SK-N-SH treated with all-trans-retinoic acid at 6 μM for 48 hours (cell line): Measurements from ENCODE around the gene KATNAL1.

Experiments used
- ARNTL ChIP-seq: fragments of 450-650 bp; formaldehyde crosslinking; IDR thresholded peaks from 2 replicates; pipeline ENCODE4 v1.5.0; 2020; ENCODE audit warnings: low read depth, mild to moderate bottlenecking, moderate library complexity, borderline replicate concordance
- BACH2 ChIP-seq: fragments of 250-450 bp; sonication (Bioruptor Pico); IDR thresholded peaks from 2 replicates; pipeline ENCODE4 v1.9.0; 2021; ENCODE audit warnings: mild to moderate bottlenecking, borderline replicate concordance
- ESRRG ChIP-seq: fragments of 250-450 bp; sonication (Bioruptor Pico); IDR thresholded peaks from 2 replicates; pipeline ENCODE4 v1.6.1; 2021; ENCODE audit warnings: mild to moderate bottlenecking
- GLIS3 ChIP-seq: fragments of 250-450 bp; sonication (Bioruptor Pico); IDR thresholded peaks from 2 replicates; pipeline ENCODE4 v1.5.0; 2020; ENCODE audit warnings: mild to moderate bottlenecking, moderate library complexity
- ISL1 ChIP-seq: fragments of 250-450 bp; sonication (Bioruptor Pico); IDR thresholded peaks from 2 replicates; pipeline ENCODE4 v2.1.2; 2022; ENCODE audit warnings: mild to moderate bottlenecking, moderate library complexity
- PATZ1 ChIP-seq: fragments of 250-450 bp; sonication (Bioruptor Pico); IDR thresholded peaks from 2 replicates; pipeline ENCODE4 v1.8.0; 2020; ENCODE audit warnings: mild to moderate bottlenecking, moderate library complexity, borderline replicate concordance
- PPARA ChIP-seq: fragments of 250-450 bp; sonication (Bioruptor Pico); IDR thresholded peaks from 2 replicates; pipeline ENCODE4 v1.5.0; 2020; ENCODE audit warnings: mild to moderate bottlenecking, borderline replicate concordance
- SNAI2 ChIP-seq: fragments of 250-450 bp; sonication (Bioruptor Pico); IDR thresholded peaks from 2 replicates; pipeline ENCODE4 v1.5.0; 2020; ENCODE audit warnings: mild to moderate bottlenecking, moderate library complexity
- TCF4 ChIP-seq: fragments of 250-450 bp; sonication (Bioruptor Pico); IDR thresholded peaks from 2 replicates; pipeline ENCODE4 v1.8.0; 2021; ENCODE audit warnings: mild to moderate bottlenecking, moderate library complexity, borderline replicate concordance
- TOX ChIP-seq: fragments of 250-450 bp; sonication (Bioruptor Pico); IDR thresholded peaks from 2 replicates; pipeline ENCODE4 v1.8.0; 2021; ENCODE audit warnings: mild to moderate bottlenecking, moderate library complexity, borderline replicate concordance
- TF ChIP-seq, protein P1 (sequence below): fragments of 250-450 bp; sonication (Bioruptor Pico); IDR thresholded peaks from 2 replicates; pipeline ENCODE4 v1.5.1; 2021; ENCODE audit warnings: mild to moderate bottlenecking, moderate library complexity

DNA sequence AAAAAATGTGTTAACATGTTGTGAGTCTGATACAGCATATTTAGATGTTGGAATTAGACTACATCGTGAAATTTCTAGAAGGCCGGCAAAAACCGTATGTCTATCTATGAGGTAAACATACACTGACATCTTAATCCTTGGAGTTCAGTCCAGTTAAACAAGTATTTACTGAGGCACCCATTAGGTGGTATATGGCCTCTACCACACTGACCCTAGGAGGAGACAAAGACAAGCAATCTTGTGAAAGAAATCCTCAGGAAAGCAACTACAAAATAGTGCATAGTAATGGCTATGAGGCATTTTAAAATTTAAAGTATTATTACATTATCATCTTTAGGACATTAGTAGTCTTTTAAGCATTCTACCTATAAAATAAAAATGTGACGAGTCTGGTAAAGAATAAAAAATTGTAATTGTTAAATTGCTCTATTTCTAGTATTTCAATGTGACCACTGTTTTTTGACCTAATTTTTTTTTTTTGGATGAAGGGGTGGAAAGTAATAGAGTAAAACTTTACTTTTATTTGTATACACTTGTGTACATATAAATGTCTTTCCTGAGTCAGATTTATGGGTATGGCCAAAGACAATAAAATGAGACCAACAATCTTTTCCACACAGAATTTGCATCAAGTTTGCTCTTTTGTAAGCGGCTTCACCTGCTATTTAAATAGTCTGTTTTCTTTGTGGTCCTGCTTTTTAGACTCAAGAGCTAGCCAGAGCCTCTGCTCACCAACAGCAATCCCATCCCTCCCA is 50.5 kb downstream of the KATNAL1 start:
- TF ChIP-seq TCF4 (CRISPR knock-in tag): no peak
- no peak for TF ChIP-seq BACH2 (CRISPR knock-in tag)
- TF ChIP-seq, protein P1, sequence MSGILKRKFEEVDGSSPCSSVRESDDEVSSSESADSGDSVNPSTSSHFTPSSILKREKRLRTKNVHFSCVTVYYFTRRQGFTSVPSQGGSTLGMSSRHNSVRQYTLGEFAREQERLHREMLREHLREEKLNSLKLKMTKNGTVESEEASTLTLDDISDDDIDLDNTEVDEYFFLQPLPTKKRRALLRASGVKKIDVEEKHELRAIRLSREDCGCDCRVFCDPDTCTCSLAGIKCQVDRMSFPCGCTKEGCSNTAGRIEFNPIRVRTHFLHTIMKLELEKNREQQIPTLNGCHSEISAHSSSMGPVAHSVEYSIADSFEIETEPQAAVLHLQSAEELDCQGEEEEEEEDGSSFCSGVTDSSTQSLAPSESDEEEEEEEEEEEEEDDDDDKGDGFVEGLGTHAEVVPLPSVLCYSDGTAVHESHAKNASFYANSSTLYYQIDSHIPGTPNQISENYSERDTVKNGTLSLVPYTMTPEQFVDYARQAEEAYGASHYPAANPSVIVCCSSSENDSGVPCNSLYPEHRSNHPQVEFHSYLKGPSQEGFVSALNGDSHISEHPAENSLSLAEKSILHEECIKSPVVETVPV (CRISPR knock-in tag): no peak
- TF ChIP-seq PATZ1: no peak
- no peak for TF ChIP-seq ESRRG (CRISPR knock-in tag)
- no peak for TF ChIP-seq ISL1
- TF ChIP-seq PPARA (CRISPR knock-in tag): no peak
- TF ChIP-seq GLIS3 (CRISPR knock-in tag): no peak
- TF ChIP-seq ARNTL (CRISPR knock-in tag): no peak
- no peak for TF ChIP-seq TOX
- TF ChIP-seq SNAI2 (CRISPR knock-in tag): no peak
